Endodermal cell (in vitro differentiated cells): ENCODE data around the gene TMX1. TPM values are rescaled to one million over a fixed set of nuclear protein-coding genes. Genes with fewer than 3 reads are reported as not detected.

Experiments
- DNase-seq: peaks from one replicate; pipeline ENCODE4 v3.0.0-alpha.2; 2017
- H3K27ac ChIP-seq: 2 replicates; pipeline ENCODE4 v1.5.1; 2013; ENCODE audit warnings: mild to moderate bottlenecking, low read depth, low read length, moderate library complexity
- H3K27me3 ChIP-seq: 2 replicates; pipeline ENCODE4 v1.6.1; 2013; ENCODE audit warnings: mild to moderate bottlenecking, low read length, moderate library complexity; ENCODE audit not compliant: insufficient read depth, control insufficient read depth, poor library complexity, severe bottlenecking
- H3K36me3 ChIP-seq: 2 replicates; pipeline ENCODE4 v1.7.0; 2013; ENCODE audit warnings: mild to moderate bottlenecking, low read length, moderate library complexity; ENCODE audit not compliant: control insufficient read depth, insufficient read depth
- H3K4me1 ChIP-seq: one replicate; pipeline ENCODE4 v1.7.0; 2013; ENCODE audit warnings: low read length; ENCODE audit not compliant: control insufficient read depth, insufficient read depth
- H3K4me3 ChIP-seq: 2 replicates; pipeline ENCODE4 v1.5.1; 2013; ENCODE audit warnings: mild to moderate bottlenecking, low read length, moderate library complexity
- H3K9ac ChIP-seq: 2 replicates; pipeline ENCODE4 v1.6.1; 2013; ENCODE audit warnings: mild to moderate bottlenecking, low read length, moderate library complexity; ENCODE audit not compliant: poor library complexity, severe bottlenecking; ENCODE audit errors: extremely low read depth
- H3K9me3 ChIP-seq: 2 replicates; pipeline ENCODE4 v1.6.1; 2013; ENCODE audit warnings: mild to moderate bottlenecking, low read length, moderate library complexity; ENCODE audit not compliant: control insufficient read depth
- H3K27ac Mint-ChIP-seq: 2 replicates; pipeline ENCODE4 v1.8.0; 2020; ENCODE audit warnings: mixed read lengths
- H3K27me3 Mint-ChIP-seq: 2 replicates; pipeline ENCODE4 v1.8.0; 2021; ENCODE audit warnings: mild to moderate bottlenecking, mixed read lengths; ENCODE audit not compliant: insufficient read depth
- H3K36me3 Mint-ChIP-seq: 2 replicates; pipeline ENCODE4 v1.8.0; 2020; ENCODE audit warnings: low read depth, mixed read lengths
- H3K4me1 Mint-ChIP-seq: 2 replicates; pipeline ENCODE4 v1.8.0; 2020; ENCODE audit warnings: mixed read lengths
- H3K4me3 Mint-ChIP-seq: 2 replicates; pipeline ENCODE4 v1.8.0; 2020; ENCODE audit warnings: mild to moderate bottlenecking, moderate library complexity, mixed read lengths
- H3K9me3 Mint-ChIP-seq: 2 replicates; pipeline ENCODE4 v1.8.0; 2020; ENCODE audit warnings: mild to moderate bottlenecking, mixed read lengths
- WGBS, 2 experiments: methylation state at CpG; one replicate each; pipeline versions ENCODE4 v1.1.5 to v1.1.7; 2013; ENCODE audit warnings: missing lambda C conversion rate in 2 of 2, mixed read lengths in 1 of 2; ENCODE audit not compliant: insufficient coverage in 1 of 2, insufficient read length in 1 of 2; 5-methylcytosine and 5-hydroxymethylcytosine counted together
- total RNA-seq, 2 donors: library from RNA; stranded (reverse); fragmentation: NEBNext Ultra II Directional in 1 of 2; extraction: Animal tissue kit (Norgen Biotek cat#: 25700) in 1 of 2; gene quantifications; 2 replicates in 1 of 2; 3 replicates in 1 of 2; pipeline ENCODE4 v1.2.1, GENCODE V29; 2021
- TF ChIP-seq, protein P1 (sequence below): fragments of 200-600 bp; sonication (generic); conservative IDR thresholded peaks from 2 replicates; pipeline ENCODE4 v1.5.0; 2021; ENCODE audit warnings: antibody characterized with exemption, mild to moderate bottlenecking

The TMX1 gene
- total RNA-seq, 2 donors from 2014 or later: 28.8 to 36.1 TPM

DNA sequence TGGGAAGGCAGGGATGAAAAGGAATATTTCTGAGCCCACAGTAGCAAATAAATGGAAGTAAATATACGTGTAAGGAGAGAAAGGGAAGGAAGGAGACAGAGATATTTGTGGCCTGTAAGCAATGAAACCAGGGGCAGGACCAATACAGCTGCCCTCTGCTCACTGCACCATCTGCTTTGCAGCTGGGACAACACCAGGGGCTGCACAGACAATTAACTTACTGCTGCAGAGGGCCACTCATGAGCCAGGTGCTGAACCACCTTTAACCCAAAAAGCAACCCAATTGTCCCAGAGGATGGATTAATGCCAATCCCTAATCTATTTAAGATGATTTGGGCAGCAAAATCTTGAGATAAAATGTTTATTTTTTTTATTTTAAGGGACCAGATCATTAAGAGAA, 30.6 kb upstream of the TMX1 start:
- TF ChIP-seq, protein P1, sequence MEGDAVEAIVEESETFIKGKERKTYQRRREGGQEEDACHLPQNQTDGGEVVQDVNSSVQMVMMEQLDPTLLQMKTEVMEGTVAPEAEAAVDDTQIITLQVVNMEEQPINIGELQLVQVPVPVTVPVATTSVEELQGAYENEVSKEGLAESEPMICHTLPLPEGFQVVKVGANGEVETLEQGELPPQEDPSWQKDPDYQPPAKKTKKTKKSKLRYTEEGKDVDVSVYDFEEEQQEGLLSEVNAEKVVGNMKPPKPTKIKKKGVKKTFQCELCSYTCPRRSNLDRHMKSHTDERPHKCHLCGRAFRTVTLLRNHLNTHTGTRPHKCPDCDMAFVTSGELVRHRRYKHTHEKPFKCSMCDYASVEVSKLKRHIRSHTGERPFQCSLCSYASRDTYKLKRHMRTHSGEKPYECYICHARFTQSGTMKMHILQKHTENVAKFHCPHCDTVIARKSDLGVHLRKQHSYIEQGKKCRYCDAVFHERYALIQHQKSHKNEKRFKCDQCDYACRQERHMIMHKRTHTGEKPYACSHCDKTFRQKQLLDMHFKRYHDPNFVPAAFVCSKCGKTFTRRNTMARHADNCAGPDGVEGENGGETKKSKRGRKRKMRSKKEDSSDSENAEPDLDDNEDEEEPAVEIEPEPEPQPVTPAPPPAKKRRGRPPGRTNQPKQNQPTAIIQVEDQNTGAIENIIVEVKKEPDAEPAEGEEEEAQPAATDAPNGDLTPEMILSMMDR: no peak
- Mint-ChIP-seq H3K27ac (no peak overlapping the region), H3K4me1 (peaks cover 28% of the 10 kb centered on the region), H3K27me3 (no peaks in the 10 kb centered on the region), H3K9me3 (no peaks in the 10 kb centered on the region), H3K36me3 (no peaks in the 10 kb centered on the region), H3K4me3 (no peak overlapping the region)
- no peaks in the 10 kb centered on the region for H3K36me3 ChIP-seq
- no peak overlapping the region for H3K27ac ChIP-seq
- no peak overlapping the region for H3K9ac ChIP-seq
- H3K9me3 ChIP-seq: no peaks in the 10 kb centered on the region
- 83 to 85% methylated on average over 1 of the region's 1 CpG for WGBS, 2 experiments
- DNase-seq: no peak
- no peak overlapping the region for H3K4me3 ChIP-seq
- no peaks in the 10 kb centered on the region for H3K4me1 ChIP-seq
- H3K27me3 ChIP-seq: no peaks in the 10 kb centered on the region

DNA sequence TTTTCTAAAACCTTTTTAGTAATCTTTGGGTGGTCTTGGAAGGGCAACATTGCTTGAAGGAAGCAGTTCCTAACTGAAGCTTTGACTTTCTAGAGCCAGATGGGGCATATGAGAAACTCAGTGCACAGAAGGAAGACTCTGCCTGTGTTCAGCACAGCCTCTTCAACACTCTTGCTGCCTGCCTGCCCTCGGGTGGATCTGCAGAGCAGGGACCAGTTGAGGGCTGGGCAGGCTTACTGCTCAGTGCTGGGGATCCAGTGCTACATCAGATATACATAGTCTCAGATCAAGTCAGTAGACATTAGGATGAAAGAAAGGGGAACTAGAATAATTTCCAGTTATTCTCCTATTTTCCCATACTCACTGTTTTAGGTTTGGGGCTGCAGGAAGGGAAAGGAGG, 29.5 kb upstream of the TMX1 start:
- H3K27ac Mint-ChIP-seq: no peak overlapping the region
- Histone ChIP-seq H3K4me3 (no peak overlapping the region), H3K9ac (no peak overlapping the region), H3K9me3 (no peaks in the 10 kb centered on the region), H3K4me1 (no peaks in the 10 kb centered on the region), H3K36me3 (no peaks in the 10 kb centered on the region), H3K27me3 (no peaks in the 10 kb centered on the region), H3K27ac (no peak overlapping the region)
- TF ChIP-seq, protein P1: no peak
- DNase-seq: no peak
- H3K4me3 Mint-ChIP-seq: no peak overlapping the region
- 38% methylated on average over 1 of the region's 1 CpG; no CpG with 5 or more reads in 1 of the 2 experiments for WGBS, 2 experiments
- no peaks in the 10 kb centered on the region for H3K27me3 Mint-ChIP-seq
- peaks cover 25% of the 10 kb centered on the region for H3K4me1 Mint-ChIP-seq
- no peaks in the 10 kb centered on the region for H3K36me3 Mint-ChIP-seq
- peaks cover 4% of the 10 kb centered on the region for H3K9me3 Mint-ChIP-seq

DNA sequence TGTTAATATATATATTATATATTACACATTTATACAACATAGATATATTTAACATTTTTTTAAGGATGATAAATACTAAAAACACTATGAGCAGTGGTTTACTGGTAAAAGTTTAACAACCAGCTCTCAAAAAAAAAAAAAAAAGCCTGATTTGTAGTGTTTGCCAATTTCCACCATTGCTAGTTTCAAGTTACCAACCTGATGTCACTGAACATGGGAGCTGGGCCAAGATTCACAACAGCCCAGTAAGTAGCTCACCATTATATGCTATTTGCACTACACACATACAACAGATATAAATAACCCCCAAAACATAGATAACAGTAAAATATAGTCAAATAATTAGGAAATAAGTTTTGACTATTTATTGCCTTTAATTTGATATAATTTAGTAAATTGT, 28.9 kb upstream of the TMX1 start:
- H3K4me3 ChIP-seq: no peak overlapping the region
- DNase-seq: no peak
- H3K9me3 ChIP-seq: no peaks in the 10 kb centered on the region
- Mint-ChIP-seq H3K27ac (no peak overlapping the region), H3K36me3 (no peaks in the 10 kb centered on the region), H3K4me3 (no peak overlapping the region), H3K4me1 (peaks cover 23% of the 10 kb centered on the region), H3K27me3 (no peaks in the 10 kb centered on the region), H3K9me3 (peaks cover 4% of the 10 kb centered on the region)
- H3K4me1 ChIP-seq: no peaks in the 10 kb centered on the region
- no peak overlapping the region for H3K9ac ChIP-seq
- no peak overlapping the region for H3K27ac ChIP-seq
- H3K36me3 ChIP-seq: no peaks in the 10 kb centered on the region
- TF ChIP-seq, protein P1: no peak
- H3K27me3 ChIP-seq: no peaks in the 10 kb centered on the region
